H9 (cell line): ENCODE data around the gene PTPRQ. TPM values are rescaled to one million over a fixed set of nuclear protein-coding genes. Genes with fewer than 3 reads are reported as not detected.

Experiments
- DNase-seq: peaks from one replicate; pipeline ENCODE4 v3.0.0-alpha.2; 2017
- H2AFZ ChIP-seq: one replicate; pipeline ENCODE4 v1.6.1; 2013; ENCODE audit warnings: mild to moderate bottlenecking, low read length, control low read depth, moderate library complexity
- H2AK5ac ChIP-seq: 2 replicates; pipeline ENCODE4 v1.6.1; 2013; ENCODE audit warnings: low read length, control low read depth, mixed read lengths; ENCODE audit not compliant: insufficient read length
- H2BK120ac ChIP-seq: one replicate; pipeline ENCODE4 v1.6.1; 2013; ENCODE audit warnings: low read depth, mild to moderate bottlenecking, low read length, control low read depth, inconsistent platforms; ENCODE audit not compliant: poor library complexity, severe bottlenecking
- H2BK12ac ChIP-seq: 2 replicates; pipeline ENCODE4 v1.6.1; 2013; ENCODE audit warnings: low read length, control low read depth, mixed read lengths, low read depth; ENCODE audit not compliant: insufficient read length
- H2BK15ac ChIP-seq: 2 replicates; pipeline ENCODE4 v1.6.1; 2013; ENCODE audit warnings: low read depth, low read length, control low read depth
- H2BK20ac ChIP-seq: one replicate; pipeline ENCODE4 v1.6.1; 2013; ENCODE audit warnings: low read depth, mild to moderate bottlenecking, low read length, control low read depth, inconsistent platforms; ENCODE audit not compliant: poor library complexity, severe bottlenecking
- H2BK5ac ChIP-seq: 2 replicates; pipeline ENCODE4 v1.6.1; 2013; ENCODE audit warnings: low read length, control low read depth, mixed read lengths; ENCODE audit not compliant: insufficient read length
- H3K14ac ChIP-seq: 2 replicates; pipeline ENCODE4 v1.6.1; 2013; ENCODE audit warnings: low read length, control low read depth; ENCODE audit not compliant: insufficient read depth
- H3K18ac ChIP-seq: 2 replicates; pipeline ENCODE4 v1.6.1; 2013; ENCODE audit warnings: low read depth, mild to moderate bottlenecking, mixed read lengths, low read length, control low read depth; ENCODE audit not compliant: insufficient read length
- H3K23ac ChIP-seq: 2 replicates; pipeline ENCODE4 v1.6.1; 2013; ENCODE audit warnings: low read length, control low read depth, mixed read lengths, low read depth; ENCODE audit not compliant: insufficient read length
- H3K23me2 ChIP-seq: 2 replicates; pipeline ENCODE4 v1.6.1; 2013; ENCODE audit warnings: low read depth, mild to moderate bottlenecking, mixed read lengths, low read length, control low read depth; ENCODE audit not compliant: insufficient read length, poor library complexity, severe bottlenecking
- H3K27ac ChIP-seq: 2 replicates; pipeline ENCODE4 v1.5.1; 2013; ENCODE audit warnings: low read length, control low read depth, mixed read lengths, low read depth; ENCODE audit not compliant: insufficient read length
- H3K27me3 ChIP-seq: 2 replicates; pipeline ENCODE4 v1.6.1; 2013; ENCODE audit warnings: low read length, control low read depth, inconsistent platforms; ENCODE audit not compliant: insufficient read depth
- H3K4ac ChIP-seq: 2 replicates; pipeline ENCODE4 v1.6.1; 2013; ENCODE audit warnings: low read depth, mild to moderate bottlenecking, control low read depth, inconsistent platforms, low read length, moderate library complexity
- H3K4me1 ChIP-seq: 2 replicates; pipeline ENCODE4 v1.6.1; 2013; ENCODE audit warnings: low read length, control low read depth, inconsistent platforms; ENCODE audit not compliant: insufficient read depth
- H3K4me2 ChIP-seq: 2 replicates; pipeline ENCODE4 v1.6.1; 2013; ENCODE audit warnings: low read length, control low read depth, mixed read lengths; ENCODE audit not compliant: insufficient read length, insufficient read depth
- H3K56ac ChIP-seq: 2 replicates; pipeline ENCODE4 v1.6.1; 2013; ENCODE audit warnings: low read depth, mild to moderate bottlenecking, mixed read lengths, low read length, control low read depth; ENCODE audit not compliant: insufficient read length
- H3K79me1 ChIP-seq: 2 replicates; pipeline ENCODE4 v1.6.1; 2013; ENCODE audit warnings: low read depth, mild to moderate bottlenecking, moderate library complexity, low read length, control low read depth, inconsistent platforms; ENCODE audit not compliant: insufficient read depth, poor library complexity, severe bottlenecking
- H3K79me2 ChIP-seq: 2 replicates; pipeline ENCODE4 v1.6.1; 2013; ENCODE audit warnings: low read length, control low read depth, inconsistent platforms; ENCODE audit not compliant: insufficient read depth
- H3K9ac ChIP-seq: 2 replicates; pipeline ENCODE4 v1.6.1; 2013; ENCODE audit warnings: low read length, control low read depth, mixed read lengths; ENCODE audit not compliant: insufficient read length; ENCODE audit errors: extremely low read depth
- H3K9me3 ChIP-seq: one replicate; pipeline ENCODE4 v1.6.1; 2013; ENCODE audit warnings: low read depth, low read length, inconsistent platforms; ENCODE audit not compliant: control insufficient read depth
- H3T11ph ChIP-seq: one replicate; pipeline ENCODE4 v1.6.1; 2013; ENCODE audit warnings: mild to moderate bottlenecking, low read length, control low read depth, inconsistent platforms
- H4K20me1 ChIP-seq: one replicate; pipeline ENCODE4 v1.6.1; 2013; ENCODE audit not compliant: control insufficient read depth, insufficient read length, insufficient read depth
- H4K5ac ChIP-seq: 2 replicates; pipeline ENCODE4 v1.6.1; 2013; ENCODE audit warnings: low read depth, mild to moderate bottlenecking, mixed read lengths, low read length, control low read depth; ENCODE audit not compliant: insufficient read length
- H4K8ac ChIP-seq: replicated peaks from 2 replicates; pipeline ENCODE4 v1.6.1; 2013; ENCODE audit warnings: low read length, control low read depth, mixed read lengths, low read depth; ENCODE audit not compliant: insufficient read length
- H4K91ac ChIP-seq: 2 replicates; pipeline ENCODE4 v1.6.1; 2013; ENCODE audit warnings: low read depth, mild to moderate bottlenecking, moderate library complexity, mixed read lengths, low read length, control low read depth; ENCODE audit not compliant: insufficient read length
- H3K27ac Mint-ChIP-seq, 3 experiments: 2 replicates in 2 of 3; 3 replicates in 1 of 3; pipeline ENCODE4 v1.8.0; 2020 to 2021; ENCODE audit warnings: mixed read lengths in 3 of 3, mild to moderate bottlenecking in 1 of 3, moderate library complexity in 1 of 3
- H3K27me3 Mint-ChIP-seq: 2 replicates; pipeline ENCODE4 v1.8.0; 2021; ENCODE audit warnings: low read depth, mild to moderate bottlenecking, moderate library complexity, mixed read lengths
- H3K36me3 Mint-ChIP-seq, 3 experiments: 2 replicates in 2 of 3; 3 replicates in 1 of 3; pipeline ENCODE4 v1.8.0; 2020 to 2021; ENCODE audit warnings: low read depth in 3 of 3, mixed read lengths in 3 of 3; ENCODE audit not compliant: insufficient read depth in 1 of 3
- H3K4me1 Mint-ChIP-seq, 2 experiments: 2 replicates each; pipeline ENCODE4 v1.8.0; 2020; ENCODE audit warnings: mixed read lengths in 2 of 2
- H3K4me3 Mint-ChIP-seq, 2 experiments: 2 replicates in 1 of 2; 3 replicates in 1 of 2; pipeline ENCODE4 v1.8.0; 2020 to 2021; ENCODE audit warnings: mild to moderate bottlenecking in 2 of 2, mixed read lengths in 2 of 2, moderate library complexity in 1 of 2
- H3K9me3 Mint-ChIP-seq, 2 experiments: 2 replicates in 1 of 2; 3 replicates in 1 of 2; pipeline ENCODE4 v1.8.0; 2020; ENCODE audit warnings: mild to moderate bottlenecking in 2 of 2, mixed read lengths in 2 of 2, moderate library complexity in 1 of 2
- CTCF ChIP-seq: fragments of 200-600 bp; sonication (generic); conservative IDR thresholded peaks from 3 replicates; pipeline ENCODE4 v1.8.0; 2021; ENCODE audit warnings: antibody characterized with exemption, mild to moderate bottlenecking
- WGBS: extraction: QIAGEN DNeasy Blood & Tissue Kit; methylation state at CpG from one replicate; pipeline ENCODE4 v1.1.7; 2013; ENCODE audit warnings: missing lambda C conversion rate, low lambda C conversion rate, mixed read lengths; ENCODE audit not compliant: insufficient read length; ENCODE audit errors: extremely low coverage; 5-methylcytosine and 5-hydroxymethylcytosine counted together
- total RNA-seq: library from RNA; stranded (reverse); gene quantifications from 2 replicates; pipeline ENCODE4 v1.2.1, GENCODE V29; 2021

The PTPRQ gene
- total RNA-seq, 1 experiment from 2014 or later, result not detected

- H2BK120ac ChIP-seq, result no peak overlapping the region
- no peak overlapping the region for H4K8ac ChIP-seq
- TF ChIP-seq CTCF, result no peak
- H4K5ac ChIP-seq, result no peak overlapping the region
- H4K20me1 ChIP-seq, result no peaks in the 10 kb centered on the region
- H3K14ac ChIP-seq, result no peak overlapping the region
- no peaks in the 10 kb centered on the region for H3K79me1 ChIP-seq
- Mint-ChIP-seq H3K4me1 (peaks cover 19 to 33% of the 10 kb centered on the region in 2 experiments), H3K9me3 (peaks cover 0 to 2% of the 10 kb centered on the region in 2 experiments; a peak in 1 of 5 replicates), H3K4me3 (no peak overlapping the region), H3K27me3 (no peaks in the 10 kb centered on the region), H3K27ac (peak overlapping the region in 1 of 3 experiments; percentile 62; a peak in 2 of 7 replicates), H3K36me3 (0 out of 7 replicates have a peak, but pooled peaks cover 0 to 4% (median 0%) of the 10 kb centered on the region in 3 experiments)
- no peak overlapping the region for H4K91ac ChIP-seq
- no peak overlapping the region for H3K18ac ChIP-seq
- H2AK5ac ChIP-seq, result no peak overlapping the region
- no peak overlapping the region for H2BK12ac ChIP-seq
- no peaks in the 10 kb centered on the region for H3K23me2 ChIP-seq
- H2BK5ac ChIP-seq, result no peak overlapping the region
- no peaks in the 10 kb centered on the region for H3K9me3 ChIP-seq
- H3K27ac ChIP-seq, result no peak overlapping the region
- H3K56ac ChIP-seq, result no peak overlapping the region
- no peak overlapping the region for H3K9ac ChIP-seq
- no peak overlapping the region for H3K4ac ChIP-seq
- no peak overlapping the region for H3T11ph ChIP-seq
- H3K23ac ChIP-seq, result no peak overlapping the region
- peaks cover 3% of the 10 kb centered on the region; the same call in 1 of the 2 replicates for H3K4me1 ChIP-seq
- no peaks in the 10 kb centered on the region for H3K79me2 ChIP-seq
- H2BK20ac ChIP-seq, result no peak overlapping the region
- H3K27me3 ChIP-seq, result no peaks in the 10 kb centered on the region
- H2BK15ac ChIP-seq, result no peak overlapping the region
- no peak for DNase-seq
- no peak overlapping the region for H2AFZ ChIP-seq
- no peak overlapping the region for H3K4me2 ChIP-seq
- no CpG with 5 or more reads among the region's 3 CpGs for WGBS
Measured at GRCh38 chr12:80681786-80682185, 237.8 kb downstream of the PTPRQ start.
